ENCODE data around the gene RBM4.

GRCh38 chr11:66674964-66675602 is 36.6 kb downstream of the RBM4 start:
- TF ChIP-seq EZH2 (IDR thresholded peaks at IDR 0.05; ENCODE audit: borderline replicate concordance, low read depth, low read length): no peak
- TF ChIP-seq SREBF2 (CRISPR knock-in tag; IDR thresholded peaks at IDR 0.05): no peak
- no peak for TF ChIP-seq ZBTB43 (CRISPR knock-in tag; IDR thresholded peaks at IDR 0.05)
- no peak for TF ChIP-seq ATF3 (IDR thresholded peaks at IDR 0.05)
- TF ChIP-seq ATF3 (CRISPR knock-in tag; conservative IDR thresholded peaks at IDR 0.05): no peak
- TF ChIP-seq UBTF (IDR thresholded peaks at IDR 0.05; ENCODE audit: borderline replicate concordance in 1 of 2, low read depth in 2 of 2, low read length in 2 of 2): no peak
- no peak for TF ChIP-seq BCLAF1 (IDR thresholded peaks at IDR 0.05; ENCODE audit: borderline replicate concordance in 1 of 2, control insufficient read depth in 1 of 2, low read depth in 2 of 2, low read length in 1 of 2)
- TF ChIP-seq ILK (tag; IDR thresholded peaks at IDR 0.05; ENCODE audit: borderline replicate concordance, low read depth): no peak
- TF ChIP-seq EP300 (IDR thresholded peaks at IDR 0.05; ENCODE audit: low read length): no peak
- no peak for TF ChIP-seq CTCF (IDR thresholded peaks at IDR 0.05 in 2 of 3, conservative IDR thresholded peaks at IDR 0.05 in 1 of 3; ENCODE audit: insufficient read depth in 2 of 3, low read depth in 1 of 3, low read length in 3 of 3)
